Kidney tubule cell (primary cell): ENCODE results near the gene ITFG1.
"Not testable (repeated sequence)": the region's sequence is repeated elsewhere in the genome, so short reads cannot be mapped to it uniquely, and the experiment has no call there.

Experiments
- DNase-seq: peaks from one replicate; pipeline ENCODE4 v3.0.0-alpha.2; 2018; ENCODE audit warnings: low spot score

The ITFG1 gene

GRCh38 chr16:47324309-47324708 lies 136.6 kb downstream of the ITFG1 start:
- not testable (repeated sequence) for DNase-seq

DNA sequence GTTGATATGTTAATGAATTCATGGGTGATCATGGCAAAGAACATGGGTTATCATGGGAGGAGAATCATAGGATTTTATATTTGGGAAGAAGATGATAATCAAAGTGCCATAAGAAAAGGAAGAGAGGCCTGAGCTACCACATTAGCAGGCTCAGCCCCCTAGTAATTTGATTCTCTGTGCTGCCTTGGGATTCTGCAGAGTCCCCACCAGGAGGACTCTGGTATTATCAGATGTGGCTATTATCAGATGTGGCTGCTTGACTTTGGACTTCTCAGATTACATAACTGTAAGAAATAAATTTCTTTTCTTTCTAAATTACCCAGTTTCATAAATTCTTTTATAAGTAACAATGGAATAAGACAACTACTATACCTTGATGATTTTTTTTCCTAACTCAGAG lies 137.6 kb downstream of the ITFG1 start:
- no peak for DNase-seq

DNA sequence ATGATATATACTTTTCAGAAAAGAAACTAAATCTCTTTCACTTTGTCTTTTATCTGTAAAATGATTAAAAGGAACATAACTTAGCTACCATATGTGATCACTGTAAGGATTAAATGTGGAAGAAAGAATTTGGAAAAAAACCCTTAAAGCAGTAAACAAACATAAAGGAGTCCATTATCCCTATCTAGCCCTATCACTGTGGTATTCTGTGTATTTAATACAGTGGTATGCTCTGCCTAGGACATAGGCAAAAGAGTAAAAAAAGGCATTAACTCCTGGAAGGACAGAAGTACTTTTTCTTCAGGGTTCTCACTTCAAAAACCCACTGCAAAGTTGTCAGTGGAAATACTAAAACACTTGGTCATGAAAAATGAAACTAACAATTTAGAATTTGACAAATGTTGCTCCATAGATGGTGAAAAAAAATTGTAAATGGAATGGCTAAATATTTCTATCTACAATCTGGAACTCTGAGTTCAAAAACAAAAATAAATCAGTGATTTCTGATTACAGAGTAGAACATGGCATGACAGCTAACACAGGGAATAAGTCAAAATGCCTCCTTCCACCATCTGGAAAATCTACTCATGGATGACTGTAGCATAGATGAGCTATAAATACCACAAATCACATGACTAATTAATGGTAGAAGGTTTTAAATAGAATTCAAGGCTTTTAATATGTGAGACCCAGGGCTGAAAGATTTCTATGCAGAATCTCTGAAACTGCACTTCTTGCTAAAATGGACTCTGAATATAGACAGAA lies 140.1 kb downstream of the ITFG1 start:
- peak; percentile 13 for DNase-seq

DNA sequence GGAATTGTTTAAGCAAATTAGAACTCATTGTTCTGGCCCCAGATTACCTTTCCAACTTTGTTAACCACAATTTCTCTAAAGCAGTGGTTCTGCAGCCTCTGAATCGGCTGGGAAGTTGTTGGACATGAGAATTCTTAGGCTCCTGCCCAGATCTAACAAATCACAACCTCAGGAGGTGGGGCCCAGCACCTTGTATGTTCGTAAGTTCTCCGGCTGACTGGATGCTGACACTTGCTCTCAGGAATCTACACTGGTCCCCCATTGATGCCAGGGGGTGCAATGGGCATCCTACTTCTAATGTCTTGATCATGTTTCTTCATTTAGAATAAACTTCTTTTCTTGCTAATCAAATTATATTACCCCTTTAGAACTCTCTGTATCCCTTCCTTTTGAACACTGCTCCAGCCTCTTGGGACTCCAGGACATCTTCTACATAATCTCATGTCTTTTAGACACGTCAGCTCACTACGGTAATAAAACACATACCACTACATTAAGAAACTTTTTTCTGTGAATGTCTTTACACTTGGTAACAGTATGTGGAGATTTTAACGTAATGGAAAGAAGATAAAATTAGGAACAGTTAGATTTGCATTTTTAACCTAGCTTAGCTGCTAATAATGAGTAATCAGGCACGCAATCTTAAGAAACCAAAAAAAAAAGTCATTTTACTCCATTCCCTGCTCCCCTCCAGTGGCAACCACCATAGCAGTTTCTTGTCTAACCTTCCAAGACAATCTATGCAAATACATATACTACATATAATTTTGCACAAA lies 143.2 kb downstream of the ITFG1 start:
- DNase-seq: peak; percentile 17

- no peak for DNase-seq
Measured at GRCh38 chr16:47316442-47317015, 144.3 kb downstream of the ITFG1 start.

- peak; percentile 79 for DNase-seq
Measured at GRCh38 chr16:47311738-47312505, 148.9 kb downstream of the ITFG1 start.

DNA sequence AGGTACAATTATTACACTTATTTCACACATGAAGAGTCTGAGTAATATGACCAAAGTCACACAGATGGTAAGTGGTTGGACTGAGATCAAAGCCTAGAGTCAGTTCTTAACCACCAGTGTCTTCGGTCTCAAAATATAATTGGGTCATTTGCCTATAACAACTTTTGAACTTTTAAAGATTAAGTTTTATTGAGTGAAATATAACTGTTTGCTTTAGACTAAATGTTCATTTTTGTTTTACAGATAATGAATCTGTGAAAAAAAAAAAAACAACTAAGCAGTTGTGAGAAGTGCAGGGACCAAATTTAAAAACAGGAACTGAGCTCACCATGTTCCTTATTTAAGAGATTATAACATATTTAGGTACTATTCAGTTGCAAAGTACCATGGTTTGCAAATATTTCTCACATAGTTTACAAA lies 150.1 kb downstream of the ITFG1 start:
- DNase-seq: no peak

GRCh38 chr16:47309581-47310312 lies 151.1 kb downstream of the ITFG1 start:
- DNase-seq: no peak

- DNase-seq: no peak
Measured at GRCh38 chr16:47308601-47309000, 152.3 kb downstream of the ITFG1 start.

DNA sequence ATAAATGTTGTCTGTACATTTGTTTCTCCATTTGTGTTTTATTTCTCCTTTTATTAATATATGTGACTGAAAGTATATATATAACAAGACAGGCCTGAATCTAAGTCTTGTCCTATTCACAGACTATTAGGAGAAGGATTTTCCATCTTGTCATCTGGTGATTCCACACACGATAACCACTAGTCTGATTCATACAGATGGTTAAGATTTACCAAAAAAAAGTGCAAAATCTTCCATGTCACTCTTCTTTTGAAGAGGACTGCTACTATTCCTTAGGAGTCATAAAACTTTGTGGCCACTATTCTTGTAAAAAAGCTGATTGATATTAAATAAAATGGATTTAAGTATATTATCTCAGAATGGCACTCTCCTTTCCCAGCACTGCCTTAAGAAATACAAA lies 156.3 kb downstream of the ITFG1 start:
- DNase-seq: no peak

DNA sequence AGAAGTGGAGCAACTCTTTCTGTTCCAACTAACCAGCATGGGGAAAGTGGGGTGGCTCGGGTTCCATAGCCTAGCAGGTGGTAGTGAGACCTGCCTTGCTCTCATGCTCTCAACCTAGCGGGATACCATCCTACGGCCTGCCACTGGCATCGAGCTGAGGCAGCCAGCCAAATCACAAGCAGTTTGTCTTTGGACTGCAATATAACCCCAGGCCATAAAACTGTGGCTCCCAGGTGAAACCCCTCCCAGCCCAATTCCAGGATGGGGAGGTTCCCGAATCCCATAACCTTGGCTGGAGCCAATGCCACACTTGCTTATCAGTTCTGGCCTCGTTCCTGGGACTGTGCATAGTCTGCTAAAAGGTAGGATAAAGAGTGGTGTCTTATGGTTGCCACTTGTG lies 161.3 kb downstream of the ITFG1 start:
- DNase-seq: no peak

DNA sequence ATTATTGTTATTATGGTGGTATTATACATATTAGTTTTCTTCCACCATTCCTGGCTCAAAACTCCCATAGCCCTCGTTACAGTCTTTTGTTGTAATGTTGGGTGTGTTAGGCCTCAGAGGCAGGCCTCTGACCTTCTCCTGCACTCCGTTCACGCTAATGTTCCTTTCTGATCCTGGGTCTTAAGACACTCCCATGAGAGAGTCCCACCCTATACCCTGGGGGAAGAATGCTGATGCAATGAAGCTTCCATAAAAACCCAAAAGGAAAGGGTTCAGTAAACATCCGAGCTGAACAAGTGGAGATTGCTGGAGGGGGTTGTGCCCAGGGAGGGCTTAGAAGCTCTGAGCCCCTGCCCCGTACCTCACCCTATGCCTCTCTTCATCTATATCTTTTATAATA lies 175.9 kb downstream of the ITFG1 start:
- DNase-seq: no peak

GRCh38 chr16:47278306-47278970 lies 182.4 kb downstream of the ITFG1 start:
- DNase-seq: no peak

- no peak for DNase-seq
Measured at GRCh38 chr16:47276522-47276921, 184.3 kb downstream of the ITFG1 start.

DNA sequence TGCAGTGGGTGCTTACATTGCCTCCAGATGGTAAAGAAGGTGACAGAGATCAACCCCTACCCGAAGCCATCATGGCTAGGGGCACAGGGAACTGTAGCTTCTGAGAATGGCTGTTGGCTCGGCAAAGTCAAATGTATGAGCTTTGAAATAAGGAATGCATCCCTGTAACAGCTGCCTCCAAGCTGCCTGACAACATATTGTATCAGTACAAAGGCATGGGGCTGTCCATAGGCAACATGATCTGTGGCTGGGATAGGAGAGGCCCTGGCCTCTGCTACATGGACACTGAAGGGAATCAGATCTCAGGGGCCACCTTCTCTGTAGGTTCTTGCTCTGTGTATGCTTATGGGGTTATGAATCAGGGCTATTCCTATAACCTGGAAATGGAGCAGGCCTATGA lies 197.9 kb downstream of the ITFG1 start:
- DNase-seq: no peak

DNA sequence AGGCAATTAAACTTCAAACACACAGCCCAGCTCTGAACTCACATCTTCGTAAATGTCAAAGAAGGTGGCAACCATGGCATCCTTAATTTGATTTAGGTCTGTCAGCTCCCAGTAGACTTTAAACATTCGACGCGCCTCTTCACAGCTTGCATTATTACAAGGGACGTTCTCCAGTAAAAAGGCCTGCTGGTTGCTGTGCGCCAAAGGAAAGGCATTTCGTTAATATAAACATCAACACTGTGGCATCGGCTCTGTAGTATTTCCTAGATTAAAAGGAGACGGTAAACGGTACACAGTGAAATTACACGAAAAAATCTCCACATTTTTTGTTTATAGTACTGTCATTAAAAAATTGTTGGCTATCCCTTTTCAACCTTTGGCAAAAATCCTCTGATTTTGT lies 200.4 kb downstream of the ITFG1 start:
- no peak for DNase-seq

- DNase-seq: peak; percentile 21
Measured at GRCh38 chr16:47258874-47259461, 201.9 kb downstream of the ITFG1 start.

DNA sequence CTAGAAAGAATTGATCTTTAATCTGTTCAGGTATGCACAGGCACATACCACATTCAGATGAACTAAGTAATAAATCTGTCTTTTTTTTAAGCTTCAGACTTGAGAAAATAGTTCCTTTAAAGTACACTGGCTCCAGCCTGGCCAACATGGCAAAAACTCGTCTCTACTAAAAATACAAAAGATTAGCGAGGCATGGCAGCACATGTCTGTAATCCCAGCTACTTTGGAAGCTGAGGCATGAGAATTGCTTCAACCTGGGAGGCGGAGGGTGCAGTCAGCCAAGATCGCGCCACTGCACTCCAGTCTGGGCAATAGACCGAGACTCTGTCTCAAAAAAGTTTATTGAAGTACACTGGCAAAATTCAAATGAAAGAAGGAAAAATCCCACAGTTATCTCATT lies 206.1 kb downstream of the ITFG1 start:
- DNase-seq: peak; percentile 10

DNA sequence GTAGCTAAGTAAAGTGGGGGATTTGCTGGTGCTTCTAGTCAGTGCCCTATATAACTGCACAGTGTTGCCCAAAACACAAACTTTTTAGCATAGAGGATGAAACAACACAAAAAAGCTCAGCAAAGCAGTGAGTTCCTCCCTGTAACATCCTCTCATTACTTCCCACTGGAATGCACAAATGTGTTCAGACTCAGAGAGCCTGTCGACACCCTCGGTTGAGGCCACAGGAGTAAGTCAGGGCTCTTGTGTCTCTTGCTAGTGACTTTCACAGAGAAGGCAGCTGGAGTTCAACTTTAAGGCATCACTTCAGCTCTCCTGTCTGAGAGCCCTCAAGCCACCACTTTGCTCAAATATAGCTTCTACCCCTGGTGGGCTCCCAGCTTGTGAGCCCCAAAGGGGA lies 209.9 kb downstream of the ITFG1 start:
- DNase-seq: no peak

DNA sequence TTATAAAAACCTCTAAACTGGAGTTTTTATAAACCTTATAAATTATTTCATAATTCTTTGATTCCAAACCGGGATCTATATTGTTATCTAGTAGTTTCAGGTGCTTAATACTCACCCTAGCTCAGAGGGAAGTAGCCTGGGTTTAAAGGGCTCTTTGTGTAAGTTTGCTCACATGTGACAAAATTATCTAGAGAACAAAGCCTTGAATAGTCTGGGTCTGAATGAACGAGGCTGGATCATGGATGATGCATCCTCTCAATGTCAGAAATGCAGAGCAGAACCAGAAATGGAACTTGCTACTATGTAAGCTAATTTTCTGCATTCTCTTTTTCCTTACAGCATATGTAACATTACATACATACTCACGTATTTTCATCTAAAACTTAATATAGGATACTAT lies 213.2 kb downstream of the ITFG1 start:
- no peak for DNase-seq

DNA sequence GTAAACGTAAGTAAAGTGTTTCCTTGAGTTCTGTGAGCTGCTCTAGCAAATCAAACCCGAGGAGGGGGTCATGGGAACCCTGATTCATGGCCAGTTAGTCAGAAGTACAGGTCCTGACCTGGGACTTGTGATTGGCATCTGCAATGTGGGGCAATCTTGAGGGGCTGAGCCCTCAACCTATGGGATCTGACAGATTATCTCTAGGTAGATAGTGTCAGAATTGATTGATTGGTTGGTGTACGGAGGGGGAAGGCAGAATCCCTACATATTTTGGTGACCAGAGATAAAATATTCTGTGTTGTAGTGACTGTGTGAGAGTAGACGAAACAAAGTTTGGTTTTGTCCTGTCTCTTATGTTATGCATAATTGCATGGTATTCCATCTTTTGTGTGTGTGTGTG lies 216.7 kb downstream of the ITFG1 start:
- no peak for DNase-seq
